NT2/D1 (cell line): ENCODE measurements around the gene DCC.

ENCODE experiments used
- DNase-seq: peaks from one replicate; pipeline ENCODE4 v3.0.0-alpha.2; 2011; ENCODE audit warnings: low read depth, low spot score
- H3K27me3 ChIP-seq: 2 replicates; pipeline ENCODE4 v1.6.0; 2011; ENCODE audit warnings: mild to moderate bottlenecking; ENCODE audit not compliant: insufficient read length, insufficient read depth
- H3K36me3 ChIP-seq: 2 replicates; pipeline ENCODE4 v1.6.1; 2011; ENCODE audit warnings: mild to moderate bottlenecking, low read length, mixed read lengths; ENCODE audit not compliant: insufficient read depth, insufficient read length
- H3K4me1 ChIP-seq: 2 replicates; pipeline ENCODE4 v1.5.1; 2011; ENCODE audit not compliant: insufficient read depth, insufficient read length
- H3K4me3 ChIP-seq: 2 replicates; pipeline ENCODE4 v1.5.1; 2011; ENCODE audit warnings: low read depth; ENCODE audit not compliant: insufficient read length
- H3K9ac ChIP-seq: 2 replicates; pipeline ENCODE4 v1.6.0; 2011; ENCODE audit warnings: low read depth; ENCODE audit not compliant: insufficient read length
- H3K9me3 ChIP-seq: 2 replicates; pipeline ENCODE4 v1.5.1; 2011; ENCODE audit warnings: mild to moderate bottlenecking, low read length; ENCODE audit not compliant: insufficient read depth
- SUZ12 ChIP-seq: IDR thresholded peaks from 2 replicates; pipeline ENCODE4 v1.6.1; 2011; ENCODE audit not compliant: insufficient read length, insufficient read depth; ENCODE audit errors: extremely low read depth
- YY1 ChIP-seq: IDR thresholded peaks from 2 replicates; pipeline ENCODE4 v1.6.1; 2011; ENCODE audit not compliant: insufficient read length, insufficient read depth
- ZNF274 ChIP-seq: IDR thresholded peaks from 2 replicates; pipeline ENCODE4 v1.6.1; 2011; ENCODE audit warnings: mild to moderate bottlenecking, low read depth, low read length

Gene DCC

GRCh38 chr18:53114441-53114840, 774.4 kb downstream of the DCC start:
- Histone ChIP-seq H3K9me3 (0 out of 2 replicates have a peak, but pooled peaks cover 7% of the 10 kb centered on the region), H3K27me3 (no peaks in the 10 kb centered on the region), H3K36me3 (no peaks in the 10 kb centered on the region), H3K9ac (no peak overlapping the region), H3K4me1 (no peaks in the 10 kb centered on the region), H3K4me3 (no peak overlapping the region)
- DNase-seq, result no peak
- TF ChIP-seq SUZ12, result no peak
- TF ChIP-seq ZNF274, result no peak

GRCh38 chr18:53115876-53116585, 776.0 kb downstream of the DCC start:
- no peak overlapping the region for H3K9ac ChIP-seq
- TF ChIP-seq SUZ12, result no peak
- no peak for TF ChIP-seq ZNF274
- no peak for TF ChIP-seq YY1
- H3K9me3 ChIP-seq, result no peaks in the 10 kb centered on the region
- no peaks in the 10 kb centered on the region for H3K4me1 ChIP-seq
- no peaks in the 10 kb centered on the region for H3K27me3 ChIP-seq
- no peak for DNase-seq
- no peaks in the 10 kb centered on the region for H3K36me3 ChIP-seq
- no peak overlapping the region for H3K4me3 ChIP-seq

- Histone ChIP-seq H3K4me3 (no peak overlapping the region), H3K4me1 (no peaks in the 10 kb centered on the region), H3K9me3 (no peaks in the 10 kb centered on the region), H3K9ac (no peak overlapping the region), H3K36me3 (no peaks in the 10 kb centered on the region), H3K27me3 (no peaks in the 10 kb centered on the region)
- no peak for TF ChIP-seq YY1
- no peak for TF ChIP-seq SUZ12
- TF ChIP-seq ZNF274, result no peak
- DNase-seq, result no peak
These were observed 777.9 kb downstream of the DCC start for GRCh38 chr18:53117851-53118250.

GRCh38 chr18:53126210-53126609, 786.2 kb downstream of the DCC start:
- no peak overlapping the region for H3K4me3 ChIP-seq
- no peaks in the 10 kb centered on the region for H3K4me1 ChIP-seq
- no peak for TF ChIP-seq ZNF274
- no peak for TF ChIP-seq YY1
- TF ChIP-seq SUZ12, result no peak
- no peaks in the 10 kb centered on the region for H3K27me3 ChIP-seq
- H3K36me3 ChIP-seq, result no peaks in the 10 kb centered on the region
- no peaks in the 10 kb centered on the region for H3K9me3 ChIP-seq
- H3K9ac ChIP-seq, result no peak overlapping the region
- DNase-seq, result no peak

- DNase-seq, result no peak
- H3K4me3 ChIP-seq, result no peak overlapping the region
- H3K9me3 ChIP-seq, result no peaks in the 10 kb centered on the region
- TF ChIP-seq YY1 (no peak), SUZ12 (no peak), ZNF274 (no peak)
- H3K9ac ChIP-seq, result no peak overlapping the region
- no peaks in the 10 kb centered on the region for H3K36me3 ChIP-seq
- H3K4me1 ChIP-seq, result no peaks in the 10 kb centered on the region
- H3K27me3 ChIP-seq, result no peaks in the 10 kb centered on the region
These were observed 791.0 kb downstream of the DCC start for GRCh38 chr18:53131001-53131400.

- Histone ChIP-seq H3K4me3 (no peak overlapping the region), H3K9me3 (no peaks in the 10 kb centered on the region), H3K36me3 (no peaks in the 10 kb centered on the region), H3K9ac (no peak overlapping the region), H3K27me3 (no peaks in the 10 kb centered on the region), H3K4me1 (no peaks in the 10 kb centered on the region)
- DNase-seq, result no peak
- TF ChIP-seq ZNF274 (no peak), SUZ12 (no peak), YY1 (no peak)
These were observed 794.7 kb downstream of the DCC start for GRCh38 chr18:53134711-53135110.

GRCh38 chr18:53135654-53136053, 795.7 kb downstream of the DCC start:
- H3K9ac ChIP-seq, result no peak overlapping the region
- TF ChIP-seq YY1, result no peak
- TF ChIP-seq ZNF274, result no peak
- no peak for TF ChIP-seq SUZ12
- DNase-seq, result no peak
- H3K9me3 ChIP-seq, result no peaks in the 10 kb centered on the region
- no peaks in the 10 kb centered on the region for H3K27me3 ChIP-seq
- no peaks in the 10 kb centered on the region for H3K4me1 ChIP-seq
- H3K4me3 ChIP-seq, result no peak overlapping the region
- no peaks in the 10 kb centered on the region for H3K36me3 ChIP-seq
